KMS-11 (cell line): ENCODE measurements around the gene OXT.
"Not testable (repeated sequence)": the region's sequence is repeated elsewhere in the genome, so short reads cannot be mapped to it uniquely, and the experiment has no call there.

Source experiments
- H2AFZ ChIP-seq: fragments of 200-600 bp; sonication (generic); 2 replicates; pipeline ENCODE4 v1.6.1; 2016; ENCODE audit warnings: antibody characterized with exemption, mixed run types, low read depth
- H3K27ac ChIP-seq: fragments of 200-600 bp; sonication (generic); 2 replicates; pipeline ENCODE4 v1.6.1; 2016; ENCODE audit warnings: mild to moderate bottlenecking, mixed run types
- H3K27me3 ChIP-seq: fragments of 200-600 bp; sonication (generic); 2 replicates; pipeline ENCODE4 v1.6.1; 2017; ENCODE audit warnings: mild to moderate bottlenecking, low read depth, mixed run types, moderate library complexity; ENCODE audit not compliant: insufficient read depth
- H3K36me3 ChIP-seq: fragments of 200-600 bp; sonication (generic); 2 replicates; pipeline ENCODE4 v1.6.1; 2017; ENCODE audit warnings: mild to moderate bottlenecking, mixed run types; ENCODE audit not compliant: insufficient read depth
- H3K4me1 ChIP-seq: fragments of 200-600 bp; sonication (generic); 2 replicates; pipeline ENCODE4 v1.6.1; 2016; ENCODE audit warnings: mild to moderate bottlenecking, low read depth, mixed run types; ENCODE audit not compliant: poor library complexity, severe bottlenecking
- H3K4me2 ChIP-seq: fragments of 200-600 bp; sonication (generic); 2 replicates; pipeline ENCODE4 v1.7.0; 2016; ENCODE audit warnings: mild to moderate bottlenecking, mixed run types
- H3K4me3 ChIP-seq: fragments of 200-600 bp; sonication (generic); IDR thresholded peaks from 2 replicates; pipeline ENCODE4 v1.6.1; 2017; ENCODE audit warnings: low read depth, low read length, mixed read lengths; ENCODE audit not compliant: insufficient read depth
- H3K79me2 ChIP-seq: fragments of 200-600 bp; sonication (generic); 2 replicates; pipeline ENCODE4 v1.6.1; 2016; ENCODE audit warnings: low read depth, mixed run types; ENCODE audit not compliant: insufficient read depth
- H3K9ac ChIP-seq: fragments of 200-600 bp; sonication (generic); 2 replicates; pipeline ENCODE4 v1.6.1; 2016; ENCODE audit warnings: mild to moderate bottlenecking, mixed run types
- H4K20me1 ChIP-seq: fragments of 200-600 bp; sonication (generic); 2 replicates; pipeline ENCODE4 v1.6.1; 2016; ENCODE audit warnings: mild to moderate bottlenecking, mixed run types; ENCODE audit not compliant: insufficient read depth
- CTCF ChIP-seq: fragments of 200-600 bp; sonication (generic); conservative IDR thresholded peaks from 2 replicates; pipeline ENCODE4 v1.6.1; 2017; ENCODE audit warnings: low read depth, mild to moderate bottlenecking, antibody characterized with exemption, low read length, moderate library complexity, mixed read lengths

The OXT gene

GRCh38 chr20:3047486-3048419 is 23.7 kb upstream of the OXT start:
- Histone ChIP-seq H3K9ac (no peak overlapping the region), H3K36me3 (no peaks in the 10 kb centered on the region), H3K4me2 (no peak overlapping the region), H3K27ac (no peak overlapping the region), H3K4me3 (no peak overlapping the region), H3K79me2 (no peaks in the 10 kb centered on the region), H3K4me1 (peaks cover 23% of the 10 kb centered on the region), H2AFZ (no peak overlapping the region), H4K20me1 (no peaks in the 10 kb centered on the region), H3K27me3 (no peaks in the 10 kb centered on the region)
- TF ChIP-seq CTCF, result no peak

GRCh38 chr20:3051385-3052019 is 19.9 kb upstream of the OXT start:
- no peak for TF ChIP-seq CTCF
- Histone ChIP-seq H3K4me2 (peak overlapping the region; percentile 42; the same call in 1 of the 2 replicates), H3K27me3 (no peaks in the 10 kb centered on the region), H3K79me2 (no peaks in the 10 kb centered on the region), H3K36me3 (no peaks in the 10 kb centered on the region), H3K9ac (no peak overlapping the region), H2AFZ (no peak overlapping the region), H3K4me1 (peaks cover 19% of the 10 kb centered on the region), H3K27ac (no peak overlapping the region), H3K4me3 (no peak overlapping the region), H4K20me1 (no peaks in the 10 kb centered on the region)

- no peaks in the 10 kb centered on the region for H3K36me3 ChIP-seq
- no peaks in the 10 kb centered on the region for H3K27me3 ChIP-seq
- H3K79me2 ChIP-seq, result no peaks in the 10 kb centered on the region
- H3K27ac ChIP-seq, result no peak overlapping the region
- H3K9ac ChIP-seq, result no peak overlapping the region
- H4K20me1 ChIP-seq, result no peaks in the 10 kb centered on the region
- no peaks in the 10 kb centered on the region for H3K4me1 ChIP-seq
- no peak overlapping the region for H3K4me2 ChIP-seq
- no peak overlapping the region for H2AFZ ChIP-seq
- H3K4me3 ChIP-seq, result no peak overlapping the region
- TF ChIP-seq CTCF, result no peak
Observed at GRCh38 chr20:3059489-3059888, 11.9 kb upstream of the OXT start.

GRCh38 chr20:3064119-3064518 is 7.3 kb upstream of the OXT start:
- H4K20me1 ChIP-seq, H2AFZ ChIP-seq, H3K36me3 ChIP-seq, H3K4me1 ChIP-seq, H3K9ac ChIP-seq, H3K27ac ChIP-seq, H3K4me2 ChIP-seq, H3K27me3 ChIP-seq, H3K79me2 ChIP-seq, H3K4me3 ChIP-seq: not testable (repeated sequence)
